HepG2 (cell line): ENCODE data around the gene GCDH. TPM values are rescaled to one million over a fixed set of nuclear protein-coding genes. Genes with fewer than 3 reads are reported as not detected.

Experiments used
- ATAC-seq: fragments of 200-7000 bp; cut with Tn5 transposase; 3 replicates; pipeline ENCODE4 v1.9.1; 2020; ENCODE audit warnings: mild to moderate bottlenecking, moderate library complexity
- BruUV-seq: library from RNA; stranded (reverse); fragments of 400-500 nt; replicated peaks from 2 replicates; lab custom pipeline; 2021; lab: Mats Ljungman, UMichigan
- CTCF ChIA-PET: fragments of 300-600 bp; formaldehyde crosslinking; extraction: SDS; loops from one replicate; lab custom pipeline; 2021; ENCODE audit warnings: low total read pairs, inconsistent platforms, low intra/inter-chr PET ratio; lab: Yijun Ruan, JAX
- POLR2A ChIA-PET: fragments of 350-600 bp; sonication (Branson Sonifier 250); formaldehyde crosslinking; loops from one replicate; lab custom pipeline; 2020; ENCODE audit warnings: antibody characterized with exemption, inconsistent platforms; lab: Yijun Ruan, JAX
- DNase-seq: peaks from one replicate; pipeline ENCODE4 v3.0.0-alpha.2; 2015; ENCODE audit warnings: low spot score
- FAIRE-seq: peaks from 3 replicates; lab custom pipeline; 2011; peaks lifted over from hg19 to GRCh38; lab: Jason Lieb, UNC
- H2AFZ ChIP-seq: one replicate; pipeline ENCODE4 v1.6.1; 2011; ENCODE audit warnings: low read length, inconsistent platforms
- H3K27ac ChIP-seq: fragments of 300-600 bp; 3 replicates; pipeline ENCODE4 v1.8.0; 2011; ENCODE audit warnings: mixed run types, mild to moderate bottlenecking, mixed read lengths, low read length, inconsistent platforms; ENCODE audit not compliant: insufficient read depth; ENCODE audit errors: extremely low read length
- H3K27me3 ChIP-seq, 2 experiments: fragments of 200-600 bp in 1 of 2; 2 replicates in 1 of 2; 3 replicates in 1 of 2; pipeline versions ENCODE4 v1.6.0 to v1.8.0; 2011; ENCODE audit warnings: low read length in 2 of 2, mild to moderate bottlenecking in 2 of 2, moderate library complexity in 2 of 2, inconsistent platforms in 1 of 2; ENCODE audit not compliant: insufficient read depth in 2 of 2, control insufficient read depth in 1 of 2
- H3K36me3 ChIP-seq, 2 experiments: fragments of 200-600 bp in 1 of 2; replicated peaks in 1 of 2; 2 replicates in 1 of 2; 3 replicates in 1 of 2; pipeline versions ENCODE4 v1.5.1 to v1.8.0; 2011; ENCODE audit warnings: low read length in 2 of 2, inconsistent platforms in 1 of 2; ENCODE audit not compliant: insufficient read depth in 2 of 2, control insufficient read depth in 1 of 2
- H3K4me1 ChIP-seq: 2 replicates; pipeline ENCODE4 v1.5.1; 2012; ENCODE audit warnings: low read length, inconsistent platforms; ENCODE audit not compliant: insufficient read depth
- H3K4me2 ChIP-seq: 2 replicates; pipeline ENCODE4 v1.6.0; 2011; ENCODE audit warnings: low read depth, low read length, inconsistent platforms
- H3K4me3 ChIP-seq, 3 experiments: fragments of 200-600 bp in 1 of 3; sonication (generic), shearing (Covaris generic) in 1 of 3; replicated peaks in 1 of 3; 2 replicates each; pipeline ENCODE4 v1.5.1; 2011 to 2016; ENCODE audit warnings: low read length in 3 of 3, inconsistent platforms in 2 of 3, low read depth in 2 of 3, mild to moderate bottlenecking in 2 of 3, control low read depth in 1 of 3, mixed read lengths in 1 of 3; ENCODE audit not compliant: insufficient read depth in 1 of 3
- H3K79me2 ChIP-seq: one replicate; pipeline ENCODE4 v1.6.1; 2011; ENCODE audit warnings: low read length, inconsistent platforms; ENCODE audit not compliant: insufficient read depth
- H3K9ac ChIP-seq: 2 replicates; pipeline ENCODE4 v1.6.0; 2011; ENCODE audit warnings: mild to moderate bottlenecking, low read depth, low read length, inconsistent platforms; ENCODE audit not compliant: insufficient read depth
- H3K9me3 ChIP-seq: 2 replicates; pipeline ENCODE4 v1.5.1; 2012; ENCODE audit warnings: mild to moderate bottlenecking, low read length
- H4K20me1 ChIP-seq: 2 replicates; pipeline ENCODE4 v1.6.0; 2011; ENCODE audit warnings: inconsistent platforms, mild to moderate bottlenecking, low read length, moderate library complexity; ENCODE audit not compliant: insufficient read depth
- ISX ChIP-seq: sonication (generic); formaldehyde crosslinking; conservative IDR thresholded peaks from 2 replicates; pipeline ENCODE4 v1.5.0; 2020; ENCODE audit warnings: missing genetic modification reagents
- MEIS1 ChIP-seq: sonication (generic); formaldehyde crosslinking; IDR thresholded peaks from 2 replicates; pipeline ENCODE4 v1.9.0; 2021; ENCODE audit warnings: mild to moderate bottlenecking, missing genetic modification reagents, moderate library complexity, borderline replicate concordance
- NCOR1 ChIP-seq: fragments of 200-600 bp; sonication (generic); IDR thresholded peaks from 2 replicates; pipeline ENCODE4 v1.7.0; 2017; ENCODE audit warnings: antibody characterized with exemption, low read length, borderline replicate concordance
- PHF8 ChIP-seq: sonication (generic); formaldehyde crosslinking; IDR thresholded peaks from 2 replicates; pipeline ENCODE4 v1.5.0; 2020; ENCODE audit warnings: missing genetic modification reagents
- ZBTB7A ChIP-seq: sonication (generic); formaldehyde crosslinking; IDR thresholded peaks from 2 replicates; pipeline ENCODE4 v1.8.0; 2022; ENCODE audit warnings: mild to moderate bottlenecking, missing genetic modification reagents
- ZKSCAN5 ChIP-seq: sonication (generic); formaldehyde crosslinking; IDR thresholded peaks from 2 replicates; pipeline ENCODE4 v1.5.1; 2020; ENCODE audit warnings: mild to moderate bottlenecking, missing genetic modification reagents
- ZNF552 ChIP-seq: sonication (generic); formaldehyde crosslinking; IDR thresholded peaks from 2 replicates; pipeline ENCODE4 v1.9.0; 2022; ENCODE audit warnings: missing genetic modification reagents, mild to moderate bottlenecking, borderline replicate concordance
- ZNF572 ChIP-seq: sonication (generic); formaldehyde crosslinking; IDR thresholded peaks from 2 replicates; pipeline ENCODE4 v1.5.1; 2020; ENCODE audit warnings: mild to moderate bottlenecking, missing genetic modification reagents
- ZSCAN21 ChIP-seq: sonication (generic); formaldehyde crosslinking; IDR thresholded peaks from 2 replicates; pipeline ENCODE4 v1.8.0; 2022; ENCODE audit warnings: mild to moderate bottlenecking, missing genetic modification reagents, moderate library complexity, borderline replicate concordance
- WGBS: methylation state at CpG from one replicate; pipeline ENCODE4 v1.1.6; 2017; ENCODE audit warnings: low lambda C conversion rate; 5-methylcytosine and 5-hydroxymethylcytosine counted together
- in situ Hi-C: cut with HindIII; loops from 2 replicates; pipeline ENCODE4 v1.10.0; 2017; ENCODE audit warnings: low pct_unique_long_range_greater_than_20kb; ENCODE audit not compliant: extremely low pct_ligation_motif_present
- intact Hi-C: fragments of 100-400 bp; cut with micrococcal nuclease; formaldehyde crosslinking; loops from one replicate; pipeline ENCODE4 v1.10.0; 2022; ENCODE audit not compliant: unreplicated experiment
- polyA plus RNA-seq, 8 experiments: library from polyadenylated mRNA; depleted of rRNA in 3 of 8; stranded (reverse) in 7 of 8; unstranded in 1 of 8; fragments of >200 nt; fragmentation: Illumina TruSeq in 4 of 8; extraction: Trizol in 4 of 8; gene quantifications; 2 replicates each; pipeline versions ENCODE4 v1.2.1 to v1.2.3, GENCODE V29; 2011 to 2016; ENCODE audit warnings: low read depth in 4 of 8, missing spikeins in 1 of 8, mixed read lengths in 1 of 8; ENCODE audit not compliant: insufficient read depth in 1 of 8
- total RNA-seq, 5 experiments: library from RNA; depleted of rRNA; stranded (reverse); fragments of >200 nt; fragmentation: Illumina TruSeq; extraction: Trizol; gene quantifications; 2 replicates each; pipeline ENCODE4 v1.2.3, GENCODE V29; 2016; ENCODE audit warnings: low read depth in 1 of 5
- TF ChIP-seq, protein P1 (sequence below): sonication (generic); formaldehyde crosslinking; IDR thresholded peaks from 2 replicates; pipeline ENCODE4 v1.5.0; 2020; ENCODE audit warnings: missing genetic modification reagents
- TF ChIP-seq, protein P2 (sequence below): sonication (generic); formaldehyde crosslinking; IDR thresholded peaks from 2 replicates; pipeline ENCODE4 v1.4.0; 2020; ENCODE audit warnings: mild to moderate bottlenecking, missing genetic modification reagents
- TF ChIP-seq, protein P3 (sequence below): sonication (generic); formaldehyde crosslinking; conservative IDR thresholded peaks from 2 replicates; pipeline ENCODE4 v1.4.0; 2020; ENCODE audit warnings: missing genetic modification reagents
- TF ChIP-seq, protein P4 (sequence below): sonication (generic); formaldehyde crosslinking; IDR thresholded peaks from 2 replicates; pipeline ENCODE4 v1.8.0; 2023; ENCODE audit warnings: mild to moderate bottlenecking, missing genetic modification reagents
- TF ChIP-seq, protein P5 (sequence below): sonication (generic); formaldehyde crosslinking; IDR thresholded peaks from 2 replicates; pipeline ENCODE4 v1.5.0; 2020; ENCODE audit warnings: missing genetic modification reagents

Gene GCDH
- total and polyA plus RNA-seq, 2 of the 13 experiments (the other 11 are each of a cell fraction or from before 2014, with no cell fraction given), result 15.1 to 38.0 TPM

DNA sequence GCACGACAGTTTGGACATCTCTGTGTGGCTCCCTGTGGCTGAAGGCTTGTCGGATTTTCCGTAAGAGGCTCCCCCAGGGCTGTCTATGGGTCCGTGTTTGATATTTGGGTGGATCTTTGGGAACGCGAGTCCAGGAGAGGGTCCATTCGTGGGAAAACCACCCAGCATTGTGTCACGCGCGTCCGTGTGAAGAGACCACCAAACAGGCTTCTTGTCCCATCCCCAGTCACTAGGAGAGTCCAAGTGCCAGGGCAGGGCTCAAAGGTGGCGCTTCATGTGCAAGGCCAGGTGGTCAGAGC lies 6.4 kb upstream of the GCDH start:
- ATAC-seq (no peak), FAIRE-seq (no peak), DNase-seq (no peak)
- WGBS, result 89% methylated on average over 11 of the region's 12 CpGs
- H3K9me3 ChIP-seq, result peaks cover 13% of the 10 kb centered on the region
- peak overlapping the region in 1 of 3 experiments; percentile 69; a peak in 1 of 6 replicates for H3K4me3 ChIP-seq
- H3K4me2 ChIP-seq, result peak overlapping the region; percentile 80
- H3K4me1 ChIP-seq, result peaks cover 34% of the 10 kb centered on the region
- no peak for TF ChIP-seq ZKSCAN5 (CRISPR knock-in tag)
- TF ChIP-seq ZSCAN21, result no peak
- no peak for TF ChIP-seq ZNF552 (CRISPR knock-in tag)
- no peak for TF ChIP-seq ISX (CRISPR knock-in tag)
- TF ChIP-seq, protein P1, sequence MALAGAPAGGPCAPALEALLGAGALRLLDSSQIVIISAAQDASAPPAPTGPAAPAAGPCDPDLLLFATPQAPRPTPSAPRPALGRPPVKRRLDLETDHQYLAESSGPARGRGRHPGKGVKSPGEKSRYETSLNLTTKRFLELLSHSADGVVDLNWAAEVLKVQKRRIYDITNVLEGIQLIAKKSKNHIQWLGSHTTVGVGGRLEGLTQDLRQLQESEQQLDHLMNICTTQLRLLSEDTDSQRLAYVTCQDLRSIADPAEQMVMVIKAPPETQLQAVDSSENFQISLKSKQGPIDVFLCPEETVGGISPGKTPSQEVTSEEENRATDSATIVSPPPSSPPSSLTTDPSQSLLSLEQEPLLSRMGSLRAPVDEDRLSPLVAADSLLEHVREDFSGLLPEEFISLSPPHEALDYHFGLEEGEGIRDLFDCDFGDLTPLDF (CRISPR knock-in tag), result no peak
- TF ChIP-seq, protein P2, sequence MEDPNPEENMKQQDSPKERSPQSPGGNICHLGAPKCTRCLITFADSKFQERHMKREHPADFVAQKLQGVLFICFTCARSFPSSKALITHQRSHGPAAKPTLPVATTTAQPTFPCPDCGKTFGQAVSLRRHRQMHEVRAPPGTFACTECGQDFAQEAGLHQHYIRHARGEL (CRISPR knock-in tag), result no peak
- TF ChIP-seq, protein P3, sequence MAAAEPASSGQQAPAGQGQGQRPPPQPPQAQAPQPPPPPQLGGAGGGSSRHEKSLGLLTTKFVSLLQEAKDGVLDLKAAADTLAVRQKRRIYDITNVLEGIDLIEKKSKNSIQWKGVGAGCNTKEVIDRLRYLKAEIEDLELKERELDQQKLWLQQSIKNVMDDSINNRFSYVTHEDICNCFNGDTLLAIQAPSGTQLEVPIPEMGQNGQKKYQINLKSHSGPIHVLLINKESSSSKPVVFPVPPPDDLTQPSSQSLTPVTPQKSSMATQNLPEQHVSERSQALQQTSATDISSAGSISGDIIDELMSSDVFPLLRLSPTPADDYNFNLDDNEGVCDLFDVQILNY, result no peak
- TF ChIP-seq, protein P4, sequence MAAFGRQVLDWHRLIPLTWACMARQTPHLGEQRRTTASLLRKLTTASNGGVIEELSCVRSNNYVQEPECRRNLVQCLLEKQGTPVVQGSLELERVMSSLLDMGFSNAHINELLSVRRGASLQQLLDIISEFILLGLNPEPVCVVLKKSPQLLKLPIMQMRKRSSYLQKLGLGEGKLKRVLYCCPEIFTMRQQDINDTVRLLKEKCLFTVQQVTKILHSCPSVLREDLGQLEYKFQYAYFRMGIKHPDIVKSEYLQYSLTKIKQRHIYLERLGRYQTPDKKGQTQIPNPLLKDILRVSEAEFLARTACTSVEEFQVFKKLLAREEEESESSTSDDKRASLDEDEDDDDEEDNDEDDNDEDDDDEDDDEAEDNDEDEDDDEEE (CRISPR knock-in tag), result no peak
- no peak for TF ChIP-seq NCOR1
- no peak for TF ChIP-seq ZBTB7A
- TF ChIP-seq, protein P5, sequence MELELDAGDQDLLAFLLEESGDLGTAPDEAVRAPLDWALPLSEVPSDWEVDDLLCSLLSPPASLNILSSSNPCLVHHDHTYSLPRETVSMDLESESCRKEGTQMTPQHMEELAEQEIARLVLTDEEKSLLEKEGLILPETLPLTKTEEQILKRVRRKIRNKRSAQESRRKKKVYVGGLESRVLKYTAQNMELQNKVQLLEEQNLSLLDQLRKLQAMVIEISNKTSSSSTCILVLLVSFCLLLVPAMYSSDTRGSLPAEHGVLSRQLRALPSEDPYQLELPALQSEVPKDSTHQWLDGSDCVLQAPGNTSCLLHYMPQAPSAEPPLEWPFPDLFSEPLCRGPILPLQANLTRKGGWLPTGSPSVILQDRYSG (CRISPR knock-in tag), result no peak
- TF ChIP-seq ZNF572 (CRISPR knock-in tag), result no peak
- TF ChIP-seq MEIS1 (CRISPR knock-in tag), result no peak
- no peak for TF ChIP-seq PHF8 (CRISPR knock-in tag)
- H3K27me3 ChIP-seq, result peaks cover 0 to 18% of the 10 kb centered on the region in 2 experiments; a peak in 3 of 5 replicates
- ChIA-PET POLR2A (interaction anchor here (0.8 to 1.4 kb wide), 5 partner anchors 12 to 81 kb away, joined by 3 to 6 read pairs (median 3); no protein-coding TSS in a partner anchor), CTCF (interaction anchor here (1.9 kb wide), 1 partner anchor 81 kb away, joined by 10 read pairs; no protein-coding TSS in a partner anchor)
- H2AFZ ChIP-seq, result no peak overlapping the region
- no peaks in the 10 kb centered on the region for H3K79me2 ChIP-seq
- H3K36me3 ChIP-seq, result no peaks in the 10 kb centered on the region
- no peaks in the 10 kb centered on the region for H4K20me1 ChIP-seq
- in situ Hi-C loops, result no loop called here
- no peak overlapping the region for H3K27ac ChIP-seq
- intact Hi-C loops, result no loop called here
- H3K9ac ChIP-seq, result no peak overlapping the region
- BruUV-seq, result no TSS peak
